Measurements from ENCODE around the gene ADCY7.
"Not testable (repeated sequence)": the region's sequence is repeated elsewhere in the genome, so short reads cannot be mapped to it uniquely, and the experiment has no call there.

ADCY7 gene

GRCh38 chr16:50266337-50267091, at the start of gene ADCY7:
Gene ADCY7 (plus strand): TSS chr16:50266551. CDS start chr16:50288180, 21,629 bp downstream.
- peak; percentile 65 to 73 (median 70) for DNase-seq

GRCh38 chr16:50219402-50219975, 46.9 kb upstream of the ADCY7 start:
- no peak for DNase-seq

GRCh38 chr16:50224286-50224685, 42.1 kb upstream of the ADCY7 start:
- no peak for DNase-seq

- no peak for DNase-seq
These were observed 39.2 kb upstream of the ADCY7 start for GRCh38 chr16:50227120-50227519.

- DNase-seq, result no peak
These were observed 38.7 kb upstream of the ADCY7 start for GRCh38 chr16:50227665-50228064.

GRCh38 chr16:50228364-50228868, 37.9 kb upstream of the ADCY7 start:
- no peak for DNase-seq

- no peak for DNase-seq
These were observed 37.1 kb upstream of the ADCY7 start for GRCh38 chr16:50229149-50229726.

GRCh38 chr16:50234771-50235556, 31.4 kb upstream of the ADCY7 start:
- DNase-seq, result no peak

GRCh38 chr16:50235581-50235980, 30.8 kb upstream of the ADCY7 start:
- no peak for DNase-seq

GRCh38 chr16:50238314-50238713, 28.0 kb upstream of the ADCY7 start:
- DNase-seq, result no peak

GRCh38 chr16:50238868-50239301, 27.5 kb upstream of the ADCY7 start:
- DNase-seq, result no peak

GRCh38 chr16:50243024-50243423, 23.3 kb upstream of the ADCY7 start:
- DNase-seq, result not testable (repeated sequence)

- no peak for DNase-seq
These were observed 22.2 kb upstream of the ADCY7 start for GRCh38 chr16:50244140-50244503.

GRCh38 chr16:50244504-50245416, 21.6 kb upstream of the ADCY7 start:
- no peak for DNase-seq

- peak in 3 of 6 experiments; percentile 29 to 35 (median 29) for DNase-seq
These were observed 20.7 kb upstream of the ADCY7 start for GRCh38 chr16:50245417-50246298.

GRCh38 chr16:50246299-50247122, 19.8 kb upstream of the ADCY7 start:
- peak in 1 of 6 experiments; percentile 22 for DNase-seq

- no peak for DNase-seq
These were observed 19.0 kb upstream of the ADCY7 start for GRCh38 chr16:50247123-50247905.

GRCh38 chr16:50247906-50248608, 18.3 kb upstream of the ADCY7 start:
- DNase-seq, result no peak

- no peak for DNase-seq
These were observed 17.5 kb upstream of the ADCY7 start for GRCh38 chr16:50248845-50249244.
